SK-N-MC (cell line): ENCODE measurements around the gene MLEC.
A peak's percentile ranks its signal among the peaks of the same experiment; 100 is the strongest.

Source experiments
- DNase-seq: peaks from one replicate; pipeline ENCODE4 v3.0.0-alpha.2; 2011; ENCODE audit warnings: low read depth, low spot score
- H3K27ac ChIP-seq: fragments of 200-600 bp; sonication (generic); 2 replicates; pipeline ENCODE4 v1.5.1; 2016; ENCODE audit warnings: mixed run types
- H3K36me3 ChIP-seq: fragments of 200-600 bp; sonication (generic); 2 replicates; pipeline ENCODE4 v1.6.1; 2017; ENCODE audit warnings: antibody characterized with exemption, low read length, mixed read lengths; ENCODE audit not compliant: insufficient read depth
- H3K4me3 ChIP-seq: fragments of 200-600 bp; sonication (generic); 2 replicates; pipeline ENCODE4 v1.5.1; 2016
- H3K9ac ChIP-seq: fragments of 200-600 bp; sonication (generic); 2 replicates; pipeline ENCODE4 v1.8.0; 2017; ENCODE audit warnings: mixed run types, mixed read lengths; ENCODE audit not compliant: insufficient read length
- H3K9me3 ChIP-seq: fragments of 200-600 bp; sonication (generic); 2 replicates; pipeline ENCODE4 v1.6.1; 2017; ENCODE audit warnings: low read depth, mild to moderate bottlenecking, antibody characterized with exemption, low read length, moderate library complexity, mixed read lengths
- EZH2 ChIP-seq: fragments of 200-600 bp; sonication (generic); IDR thresholded peaks from one replicate; pipeline ENCODE4 v1.6.1; 2017; ENCODE audit warnings: antibody characterized with exemption
- FOXP2 ChIP-seq: optimal IDR thresholded peaks from 2 replicates; pipeline ENCODE3; 2011; ENCODE audit warnings: mild to moderate bottlenecking, moderate library complexity; ENCODE audit not compliant: insufficient read depth; ENCODE audit errors: extremely low read length, control extremely low read depth
- POLR2AphosphoS5 ChIP-seq: IDR thresholded peaks from 2 replicates; pipeline ENCODE4 v1.6.1; 2012; ENCODE audit warnings: mild to moderate bottlenecking, low read depth, low read length, borderline replicate concordance

Gene MLEC

GRCh38 chr12:120670667-120671066, 16.3 kb upstream of the MLEC start:
- Histone ChIP-seq H3K4me3 (no peak overlapping the region), H3K27ac (no peak overlapping the region), H3K36me3 (no peaks in the 10 kb centered on the region), H3K9ac (no peak overlapping the region), H3K9me3 (no peaks in the 10 kb centered on the region)
- DNase-seq: no peak
- TF ChIP-seq EZH2 (no peak), POLR2AphosphoS5 (no peak), FOXP2 (no peak)

GRCh38 chr12:120674097-120674636, 12.8 kb upstream of the MLEC start:
- DNase-seq: no peak
- Histone ChIP-seq H3K27ac (no peak overlapping the region), H3K36me3 (no peaks in the 10 kb centered on the region), H3K9ac (no peak overlapping the region), H3K9me3 (no peaks in the 10 kb centered on the region), H3K4me3 (no peak overlapping the region)
- TF ChIP-seq POLR2AphosphoS5 (no peak), FOXP2 (no peak), EZH2 (no peak)

GRCh38 chr12:120677765-120678473, 9.0 kb upstream of the MLEC start:
- H3K9me3 ChIP-seq: no peaks in the 10 kb centered on the region
- H3K9ac ChIP-seq: no peak overlapping the region
- no peak overlapping the region for H3K27ac ChIP-seq
- H3K4me3 ChIP-seq: no peak overlapping the region
- no peaks in the 10 kb centered on the region for H3K36me3 ChIP-seq
- TF ChIP-seq EZH2 (no peak), POLR2AphosphoS5 (no peak), FOXP2 (no peak)
- no peak for DNase-seq

GRCh38 chr12:120678572-120678971, 8.4 kb upstream of the MLEC start:
- no peak for DNase-seq
- Histone ChIP-seq H3K9ac (no peak overlapping the region), H3K36me3 (no peaks in the 10 kb centered on the region), H3K9me3 (no peaks in the 10 kb centered on the region), H3K4me3 (no peak overlapping the region), H3K27ac (no peak overlapping the region)
- no peak for TF ChIP-seq POLR2AphosphoS5
- no peak for TF ChIP-seq FOXP2
- TF ChIP-seq EZH2: no peak

DNA sequence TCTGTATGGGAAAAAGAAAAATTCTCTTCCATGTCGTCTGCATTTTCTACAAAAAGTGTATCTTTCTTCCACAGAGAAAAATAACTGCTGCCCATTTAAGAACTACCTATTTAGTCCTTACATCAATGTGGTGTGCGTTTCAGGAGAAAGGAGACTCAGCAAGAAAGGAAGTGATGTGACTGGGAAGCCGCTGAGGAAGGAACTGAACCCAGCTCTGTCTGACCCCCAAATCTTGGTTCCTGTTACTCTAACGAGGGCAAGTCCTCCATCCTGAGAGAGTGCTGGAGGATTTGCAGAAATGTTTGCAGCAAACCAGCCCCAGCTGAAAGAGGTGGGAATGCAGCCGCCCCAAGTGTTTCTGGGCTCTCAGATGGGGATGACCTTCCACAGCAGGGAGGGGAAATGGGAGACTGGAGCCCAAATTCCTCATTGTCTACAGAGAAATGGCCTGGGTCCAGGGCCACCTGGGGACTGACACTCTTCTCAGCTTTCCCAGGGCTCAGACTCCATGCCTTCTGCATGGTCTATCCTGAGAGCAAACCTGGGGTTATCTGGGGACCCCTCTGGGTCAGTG, 6.7 kb upstream of the MLEC start:
- Histone ChIP-seq H3K9ac (no peak overlapping the region), H3K4me3 (no peak overlapping the region), H3K36me3 (no peaks in the 10 kb centered on the region), H3K27ac (no peak overlapping the region), H3K9me3 (no peaks in the 10 kb centered on the region)
- no peak for DNase-seq
- no peak for TF ChIP-seq POLR2AphosphoS5
- no peak for TF ChIP-seq FOXP2
- TF ChIP-seq EZH2: no peak

DNA sequence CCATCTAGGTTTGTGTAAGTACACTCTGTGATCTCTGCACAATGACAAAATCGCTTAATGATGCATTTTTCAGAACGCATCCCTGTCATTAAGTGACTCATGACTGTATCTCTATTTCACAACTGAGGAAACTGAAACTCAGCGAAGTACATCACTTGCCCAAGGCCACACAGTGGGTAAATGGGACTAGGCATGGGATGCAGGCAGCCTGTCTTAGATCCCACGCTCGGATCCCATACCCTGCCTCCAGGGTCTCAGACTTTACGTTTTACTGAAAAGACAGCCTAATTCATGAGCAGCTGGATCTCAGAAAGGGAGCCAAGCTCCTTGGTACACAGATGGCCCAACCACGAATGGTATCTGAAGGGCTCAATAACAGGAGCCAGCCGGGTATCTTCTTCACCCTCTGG, 2.4 kb upstream of the MLEC start:
- Histone ChIP-seq H3K9ac (no peak overlapping the region), H3K4me3 (no peak overlapping the region), H3K36me3 (no peaks in the 10 kb centered on the region), H3K27ac (no peak overlapping the region), H3K9me3 (no peaks in the 10 kb centered on the region)
- TF ChIP-seq FOXP2 (no peak), POLR2AphosphoS5 (no peak), EZH2 (no peak)
- no peak for DNase-seq

DNA sequence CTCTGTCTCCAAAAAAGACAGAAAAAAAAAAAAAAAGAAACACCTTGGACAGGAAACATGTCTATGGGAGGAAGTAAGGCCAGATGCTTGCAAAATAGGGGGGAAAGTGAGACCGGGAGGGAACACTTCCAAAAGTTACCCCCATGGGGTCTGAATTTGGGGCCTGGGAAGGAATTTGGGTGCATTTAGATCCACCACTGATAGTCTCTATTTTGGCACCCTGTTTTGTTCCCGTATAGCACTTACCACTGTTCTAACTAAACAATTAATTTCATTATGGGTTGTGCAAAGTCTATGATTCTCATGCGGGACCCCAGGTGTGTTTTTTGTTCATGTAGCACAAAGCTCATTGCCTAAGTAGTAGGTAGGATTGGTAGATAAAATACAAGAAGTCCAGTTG, 1.4 kb upstream of the MLEC start:
- H3K4me3 ChIP-seq: peak overlapping the region; percentile 88
- H3K27ac ChIP-seq: no peak overlapping the region
- H3K36me3 ChIP-seq: no peaks in the 10 kb centered on the region
- H3K9me3 ChIP-seq: no peaks in the 10 kb centered on the region
- no peak for DNase-seq
- peak overlapping the region; percentile 87 for H3K9ac ChIP-seq
- TF ChIP-seq EZH2 (no peak), POLR2AphosphoS5 (no peak), FOXP2 (no peak)

DNA sequence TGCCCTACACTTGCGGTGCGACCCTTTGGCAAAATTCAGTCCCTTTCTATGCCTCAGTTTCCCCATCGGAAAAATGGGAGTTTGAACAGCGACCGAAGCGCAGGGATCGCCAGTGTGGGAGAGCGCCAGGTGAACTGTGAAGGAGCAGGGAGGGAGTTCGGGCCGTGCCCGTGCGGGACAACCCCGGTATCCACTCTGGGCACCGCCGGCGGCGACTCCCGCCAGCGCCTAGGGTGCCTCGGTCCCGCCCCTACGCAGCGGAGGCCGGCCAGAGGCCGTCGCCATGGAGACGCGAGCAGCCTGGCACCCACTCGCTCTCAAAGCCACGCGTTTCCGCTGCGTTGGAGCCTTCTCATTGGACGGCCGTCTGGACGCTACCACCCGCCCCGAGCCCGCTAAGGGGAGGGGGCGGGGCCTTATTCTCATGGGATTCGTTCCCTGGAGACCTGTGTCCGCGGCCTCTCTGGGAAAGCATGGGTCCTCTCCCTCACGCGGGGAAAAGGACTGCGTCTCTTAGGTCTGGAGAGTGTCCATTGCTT, 729 bp upstream of the MLEC start:
- peak overlapping the region; percentile 94 for H3K27ac ChIP-seq
- peak overlapping the region; percentile 88 for H3K4me3 ChIP-seq
- DNase-seq: peak; percentile 79
- H3K9ac ChIP-seq: peak overlapping the region; percentile 87
- no peaks in the 10 kb centered on the region for H3K36me3 ChIP-seq
- TF ChIP-seq POLR2AphosphoS5 (peak; percentile 82), EZH2 (no peak)
- H3K9me3 ChIP-seq: no peaks in the 10 kb centered on the region
